Endothelial cell of umbilical vein (primary cell): Measurements from ENCODE around the gene MORC4. TPM values are rescaled to one million over a fixed set of nuclear protein-coding genes. Genes with fewer than 3 reads are reported as not detected.

Experiments used
- BruUV-seq: library from RNA; stranded (reverse); fragments of 400-500 nt; replicated peaks from 2 replicates; lab custom pipeline; 2021; lab: Mats Ljungman, UMichigan
- CTCF ChIA-PET: fragments of 300-600, 350-600 bp; sonication (Branson Sonifier 250); formaldehyde crosslinking; loops from one replicate; lab custom pipeline; 2021; ENCODE audit warnings: antibody characterized with exemption, inconsistent platforms; lab: Charles Lee
- POLR2A ChIA-PET: fragments of 300-600, 350-600 bp; sonication (Branson Sonifier 250); formaldehyde crosslinking; loops from one replicate; lab custom pipeline; 2021; ENCODE audit warnings: antibody characterized with exemption, inconsistent platforms; lab: Charles Lee
- DNase-seq: peaks from one replicate; pipeline ENCODE4 v3.0.0-alpha.2; 2011; ENCODE audit warnings: low read depth, low spot score
- FAIRE-seq: peaks from 2 replicates; lab custom pipeline; 2011; peaks lifted over from hg19 to GRCh38; lab: Jason Lieb, UNC
- H2AFZ ChIP-seq: 2 replicates; pipeline ENCODE4 v1.6.0; 2012; ENCODE audit warnings: low read depth, low read length, control low read depth, inconsistent platforms
- H3K27ac ChIP-seq: 2 replicates; pipeline ENCODE4 v1.5.1; 2011; ENCODE audit warnings: low read depth, mild to moderate bottlenecking, control low read depth, low read length, moderate library complexity; ENCODE audit not compliant: insufficient read depth
- H3K27me3 ChIP-seq, 2 experiments: 2 replicates each; pipeline versions ENCODE4 v1.6.0 to v1.6.1; 2011; ENCODE audit warnings: low read length in 2 of 2, mixed read lengths in 1 of 2; ENCODE audit not compliant: control insufficient read depth in 2 of 2, insufficient read depth in 2 of 2
- H3K36me3 ChIP-seq, 2 experiments: 2 replicates in 1 of 2; 3 replicates in 1 of 2; pipeline ENCODE4 v1.5.1; 2011; ENCODE audit warnings: low read length in 2 of 2, mild to moderate bottlenecking in 1 of 2, moderate library complexity in 1 of 2; ENCODE audit not compliant: control insufficient read depth in 2 of 2, insufficient read depth in 2 of 2; ENCODE audit errors: extremely low read depth in 1 of 2
- H3K4me1 ChIP-seq: 3 replicates; pipeline ENCODE4 v1.5.1; 2011; ENCODE audit warnings: mild to moderate bottlenecking, low read length; ENCODE audit not compliant: control insufficient read depth, insufficient read depth; ENCODE audit errors: extremely low read depth
- H3K4me2 ChIP-seq: 2 replicates; pipeline ENCODE4 v1.6.1; 2011; ENCODE audit warnings: low read length, control low read depth, mixed read lengths; ENCODE audit not compliant: insufficient read depth
- H3K4me3 ChIP-seq, 3 experiments: fragments of 200-600 bp in 1 of 3; sonication (generic), shearing (Covaris generic) in 1 of 3; replicated peaks in 1 of 3; 2 replicates each; pipeline ENCODE4 v1.5.1; 2011 to 2016; ENCODE audit warnings: control low read depth in 3 of 3, low read length in 3 of 3, mild to moderate bottlenecking in 2 of 3, inconsistent platforms in 1 of 3, low read depth in 1 of 3, moderate library complexity in 1 of 3; ENCODE audit not compliant: insufficient read depth in 1 of 3
- H3K79me2 ChIP-seq: 2 replicates; pipeline ENCODE4 v1.6.0; 2012; ENCODE audit warnings: low read length, inconsistent platforms; ENCODE audit not compliant: control insufficient read depth, insufficient read depth
- H3K9ac ChIP-seq: replicated peaks from 2 replicates; pipeline ENCODE3; 2011; ENCODE audit warnings: low read length, control low read depth; ENCODE audit not compliant: insufficient read depth; ENCODE audit errors: extremely low read depth
- H3K9me1 ChIP-seq: replicated peaks from 3 replicates; pipeline ENCODE4 v1.6.0; 2011; ENCODE audit warnings: mild to moderate bottlenecking, low read length; ENCODE audit not compliant: control insufficient read depth, insufficient read depth; ENCODE audit errors: extremely low read depth
- H3K9me3 ChIP-seq: replicated peaks from 2 replicates; pipeline ENCODE4 v1.5.1; 2012; ENCODE audit warnings: low read length, inconsistent platforms; ENCODE audit not compliant: control insufficient read depth, insufficient read depth
- H4K20me1 ChIP-seq: replicated peaks from 2 replicates; pipeline ENCODE3; 2011; ENCODE audit warnings: mild to moderate bottlenecking, low read length; ENCODE audit not compliant: control insufficient read depth, insufficient read depth; ENCODE audit errors: extremely low read depth
- EZH2 ChIP-seq: IDR thresholded peaks from 2 replicates; pipeline ENCODE4 v1.6.1; 2012; ENCODE audit warnings: borderline replicate concordance, low read depth, mild to moderate bottlenecking, moderate library complexity, low read length, inconsistent platforms; ENCODE audit not compliant: severe bottlenecking
- GATA2 ChIP-seq: IDR thresholded peaks from 2 replicates; pipeline ENCODE4 v1.7.0; 2011; ENCODE audit warnings: low read depth, mild to moderate bottlenecking, moderate library complexity, mixed read lengths, low read length; ENCODE audit not compliant: insufficient read length, insufficient read depth
- JUN ChIP-seq: IDR thresholded peaks from 2 replicates; pipeline ENCODE4 v1.6.1; 2011; ENCODE audit warnings: borderline replicate concordance, low read depth; ENCODE audit not compliant: insufficient read length, insufficient read depth
- MYC ChIP-seq: IDR thresholded peaks from one replicate; pipeline ENCODE4 v1.6.1; 2011; ENCODE audit warnings: mild to moderate bottlenecking, low read depth, low read length
- POLR2A ChIP-seq: IDR thresholded peaks from 2 replicates; pipeline ENCODE4 v1.6.1; 2012; ENCODE audit warnings: low read depth, mild to moderate bottlenecking, control low read depth, low read length
- POLR2AphosphoS5 ChIP-seq: IDR thresholded peaks from 2 replicates; pipeline ENCODE4 v1.6.1; 2012; ENCODE audit warnings: low read depth, mild to moderate bottlenecking, control low read depth, low read length, moderate library complexity; ENCODE audit not compliant: insufficient read depth
- dilution Hi-C: fragments of 300-500 bp; cut with MboI; formaldehyde crosslinking; loops from one replicate; pipeline ENCODE4 v1.15.0; 2019; ENCODE audit warnings: low sequenced_read_pairs; ENCODE audit not compliant: extremely low pct_ligation_motif_present
- intact Hi-C: fragments of 100-400 bp; cut with micrococcal nuclease; formaldehyde crosslinking; loops from one replicate; pipeline ENCODE4 v1.10.0; 2022
- polyA plus RNA-seq, 4 experiments: library from polyadenylated mRNA; depleted of rRNA in 3 of 4; stranded (reverse) in 3 of 4; unstranded in 1 of 4; fragments of >200 nt; gene quantifications; 2 replicates each; pipeline versions ENCODE4 v1.2.1 to v1.2.3, GENCODE V29; 2011 to 2012; ENCODE audit warnings: missing spikeins in 1 of 4
- total RNA-seq: library from RNA; stranded (reverse); gene quantifications from 2 replicates; pipeline ENCODE4 v1.2.3, GENCODE V29; 2021
- TF ChIP-seq, protein P1 (sequence below), 2 donors: IDR thresholded peaks; 1 replicate in 1 of 2; 2 replicates in 1 of 2; pipeline ENCODE4 v1.5.1; 2011; ENCODE audit warnings: low read length in 2 of 2, mild to moderate bottlenecking in 2 of 2, moderate library complexity in 2 of 2, control low read depth in 1 of 2, inconsistent platforms in 1 of 2, low read depth in 1 of 2; ENCODE audit not compliant: insufficient read depth in 1 of 2; ENCODE audit errors: extremely low read depth in 1 of 2

The MORC4 gene
- total and polyA plus RNA-seq, 2 donors (not counting 3 experiments of a cell fraction or from before 2014, with no cell fraction given) = 4.3 to 12.0 TPM

DNA sequence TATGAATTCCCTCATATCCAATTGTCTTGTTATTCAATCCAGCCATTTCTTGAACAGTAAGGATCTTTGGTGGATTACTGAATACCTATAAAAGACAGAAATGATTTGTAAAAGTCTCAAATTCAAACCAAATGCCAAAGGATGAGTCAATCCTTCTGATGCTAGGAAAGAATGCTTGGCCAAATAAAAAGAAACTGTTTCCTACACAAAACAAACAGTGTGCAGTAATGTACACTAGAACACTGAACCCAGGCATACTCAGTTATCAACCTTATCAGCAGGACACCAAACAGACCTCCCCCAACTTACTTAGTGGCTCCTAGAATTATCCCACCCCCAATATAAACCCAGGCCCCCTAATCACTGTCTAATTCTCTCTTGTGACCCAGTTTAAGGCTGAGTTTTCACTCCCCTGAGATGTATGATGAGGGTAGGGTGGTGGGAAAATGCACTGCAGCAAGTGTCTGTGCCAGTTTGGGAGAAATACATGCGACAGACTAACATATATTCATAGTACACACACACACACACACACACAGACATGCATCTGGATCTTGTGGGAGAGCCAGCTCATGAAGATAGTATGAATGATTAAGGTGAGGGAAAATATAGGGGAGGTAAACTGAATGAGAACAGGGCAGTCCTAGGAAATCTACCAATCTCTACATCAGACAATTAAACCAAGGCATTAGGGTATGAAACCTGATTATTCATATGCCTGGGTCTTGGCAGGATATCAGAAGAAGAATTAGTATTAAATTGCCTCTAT is 44.8 kb downstream of the MORC4 start:
- no peaks in the 10 kb centered on the region for H3K9me3 ChIP-seq
- H3K9ac ChIP-seq = no peak overlapping the region
- H3K4me1 ChIP-seq = no peaks in the 10 kb centered on the region
- POLR2A ChIA-PET = no interaction called here
- no peak overlapping the region for H3K27ac ChIP-seq
- H3K36me3 ChIP-seq = no peaks in the 10 kb centered on the region
- DNase-seq (no peak), FAIRE-seq (no peak)
- CTCF ChIA-PET = interaction anchor here (1.3 to 1.7 kb wide), 3 partner anchors 56 to 81 kb away, joined by 3 to 6 read pairs (median 3); no protein-coding TSS in a partner anchor
- intact Hi-C loops (no loop called here), dilution Hi-C loops (no loop called here)
- H2AFZ ChIP-seq = no peak overlapping the region
- H3K9me1 ChIP-seq = no peaks in the 10 kb centered on the region
- no peaks in the 10 kb centered on the region for H3K79me2 ChIP-seq
- H4K20me1 ChIP-seq = no peaks in the 10 kb centered on the region
- H3K4me3 ChIP-seq = no peak overlapping the region
- BruUV-seq = no TSS peak
- H3K27me3 ChIP-seq = no peaks in the 10 kb centered on the region
- TF ChIP-seq JUN (no peak), POLR2A (no peak), EZH2 (no peak), MYC (no peak)
- TF ChIP-seq, protein P1, sequence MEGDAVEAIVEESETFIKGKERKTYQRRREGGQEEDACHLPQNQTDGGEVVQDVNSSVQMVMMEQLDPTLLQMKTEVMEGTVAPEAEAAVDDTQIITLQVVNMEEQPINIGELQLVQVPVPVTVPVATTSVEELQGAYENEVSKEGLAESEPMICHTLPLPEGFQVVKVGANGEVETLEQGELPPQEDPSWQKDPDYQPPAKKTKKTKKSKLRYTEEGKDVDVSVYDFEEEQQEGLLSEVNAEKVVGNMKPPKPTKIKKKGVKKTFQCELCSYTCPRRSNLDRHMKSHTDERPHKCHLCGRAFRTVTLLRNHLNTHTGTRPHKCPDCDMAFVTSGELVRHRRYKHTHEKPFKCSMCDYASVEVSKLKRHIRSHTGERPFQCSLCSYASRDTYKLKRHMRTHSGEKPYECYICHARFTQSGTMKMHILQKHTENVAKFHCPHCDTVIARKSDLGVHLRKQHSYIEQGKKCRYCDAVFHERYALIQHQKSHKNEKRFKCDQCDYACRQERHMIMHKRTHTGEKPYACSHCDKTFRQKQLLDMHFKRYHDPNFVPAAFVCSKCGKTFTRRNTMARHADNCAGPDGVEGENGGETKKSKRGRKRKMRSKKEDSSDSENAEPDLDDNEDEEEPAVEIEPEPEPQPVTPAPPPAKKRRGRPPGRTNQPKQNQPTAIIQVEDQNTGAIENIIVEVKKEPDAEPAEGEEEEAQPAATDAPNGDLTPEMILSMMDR (IDR thresholded peaks at IDR 0.05; ENCODE audit: extremely low read depth in 1 of 2, insufficient read depth in 1 of 2, low read depth in 1 of 2, low read length in 2 of 2) = no peak
- H3K4me2 ChIP-seq = no peak overlapping the region

DNA sequence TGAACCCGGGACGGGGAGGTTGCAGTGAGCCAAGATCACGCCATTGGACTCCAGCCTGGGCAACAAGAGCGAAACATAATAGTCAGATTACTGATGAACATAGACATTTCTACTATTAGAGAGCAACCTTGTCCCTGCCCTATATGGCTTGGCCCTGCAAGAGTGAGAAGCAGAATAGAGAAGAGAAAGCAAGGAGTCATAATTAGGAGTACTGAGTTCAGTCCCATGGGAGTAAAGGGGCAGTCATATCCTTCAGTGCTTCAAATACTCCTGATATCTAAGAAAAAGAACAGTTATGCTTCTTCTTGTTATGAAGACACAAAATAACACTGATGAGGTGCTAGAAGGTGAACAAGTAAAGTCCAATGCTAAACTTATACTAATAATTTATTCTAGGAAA is 46.0 kb downstream of the MORC4 start:
- H3K4me2 ChIP-seq = no peak overlapping the region
- no peak overlapping the region for H2AFZ ChIP-seq
- no peak overlapping the region for H3K27ac ChIP-seq
- H3K36me3 ChIP-seq = no peaks in the 10 kb centered on the region
- no peaks in the 10 kb centered on the region for H3K27me3 ChIP-seq
- no peak overlapping the region for H3K4me3 ChIP-seq
- POLR2A ChIA-PET = no interaction called here
- DNase-seq = no peak
- no peaks in the 10 kb centered on the region for H3K9me3 ChIP-seq
- no peak for FAIRE-seq
- dilution Hi-C loops (no loop called here), intact Hi-C loops (no loop called here)
- H3K9ac ChIP-seq = no peak overlapping the region
- no peaks in the 10 kb centered on the region for H4K20me1 ChIP-seq
- no peak for TF ChIP-seq GATA2
- TF ChIP-seq POLR2AphosphoS5 = no peak
- no peak for TF ChIP-seq MYC
- TF ChIP-seq, protein P1 (IDR thresholded peaks at IDR 0.05; ENCODE audit: extremely low read depth in 1 of 2, insufficient read depth in 1 of 2, low read depth in 1 of 2, low read length in 2 of 2) = no peak
- BruUV-seq = no TSS peak
- CTCF ChIA-PET = interaction anchor here (1.3 kb wide), 1 partner anchor 59 kb away, joined by 3 read pairs; no protein-coding TSS in a partner anchor
- H3K9me1 ChIP-seq = no peaks in the 10 kb centered on the region
- no peaks in the 10 kb centered on the region for H3K4me1 ChIP-seq
- no peaks in the 10 kb centered on the region for H3K79me2 ChIP-seq
